Superior temporal gyrus (tissue), 1 donor: ENCODE data around the gene EHBP1L1.

Experiments
- DNase-seq: peaks from one replicate; pipeline ENCODE4 v3.0.0-alpha.2; 2016; ENCODE audit errors: extremely low spot score

Gene EHBP1L1

GRCh38 chr11:65577756-65578109 is 1.9 kb downstream of the EHBP1L1 start:
- DNase-seq, result no peak

GRCh38 chr11:65578134-65578533 is 2.3 kb downstream of the EHBP1L1 start:
- DNase-seq, result no peak

GRCh38 chr11:65578667-65579066 is 2.8 kb downstream of the EHBP1L1 start:
- DNase-seq, result no peak

GRCh38 chr11:65579291-65579690 is 3.4 kb downstream of the EHBP1L1 start:
- no peak for DNase-seq

GRCh38 chr11:65580031-65580692 is 4.3 kb downstream of the EHBP1L1 start:
- no peak for DNase-seq

GRCh38 chr11:65580756-65581155 is 4.9 kb downstream of the EHBP1L1 start:
- no peak for DNase-seq

GRCh38 chr11:65581928-65582327 is 6.1 kb downstream of the EHBP1L1 start:
- DNase-seq, result no peak

GRCh38 chr11:65583589-65583988 is 7.7 kb downstream of the EHBP1L1 start:
- DNase-seq, result no peak

GRCh38 chr11:65584106-65584505 is 8.3 kb downstream of the EHBP1L1 start:
- no peak for DNase-seq

- DNase-seq, result peak; percentile 44
Observed at GRCh38 chr11:65584723-65585171, 8.9 kb downstream of the EHBP1L1 start.

- DNase-seq, result no peak
Observed at GRCh38 chr11:65585396-65586246, 9.8 kb downstream of the EHBP1L1 start.

- no peak for DNase-seq
Observed at GRCh38 chr11:65586247-65586630, 10.4 kb downstream of the EHBP1L1 start.

- no peak for DNase-seq
Observed at GRCh38 chr11:65586676-65587075, 10.8 kb downstream of the EHBP1L1 start.

- DNase-seq, result peak; percentile 18
Observed at GRCh38 chr11:65588199-65589054, 12.6 kb downstream of the EHBP1L1 start.

- no peak for DNase-seq
Observed at GRCh38 chr11:65589444-65590239, 13.8 kb downstream of the EHBP1L1 start.

- DNase-seq, result no peak
Observed at GRCh38 chr11:65590240-65590738, 14.4 kb downstream of the EHBP1L1 start.

- DNase-seq, result no peak
Observed at GRCh38 chr11:65591939-65592857, 16.3 kb downstream of the EHBP1L1 start.

- no peak for DNase-seq
Observed at GRCh38 chr11:65592858-65593517, 17.1 kb downstream of the EHBP1L1 start.
